ENCODE data around the gene GPBP1L1.

DNA sequence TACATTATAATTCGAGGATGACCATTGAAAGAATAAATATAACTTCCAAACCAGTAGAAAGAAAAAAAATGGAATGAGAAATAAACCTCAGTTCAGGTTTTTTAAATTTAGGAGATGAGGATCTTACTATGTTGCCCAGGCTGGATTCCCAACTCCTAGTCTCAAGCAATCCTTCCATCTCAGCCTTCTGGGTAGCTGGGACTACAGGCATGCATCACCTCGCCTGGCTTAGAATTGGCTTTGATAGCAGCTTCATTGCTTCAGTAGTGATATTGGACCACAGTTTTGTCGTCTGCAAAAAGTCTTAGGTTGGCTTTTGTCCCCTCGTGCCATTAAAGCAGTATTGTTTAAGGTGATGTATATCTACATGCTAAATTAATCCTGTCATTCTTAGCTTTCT, 99.6 kb downstream of the GPBP1L1 start:
- TF ChIP-seq, protein P1, sequence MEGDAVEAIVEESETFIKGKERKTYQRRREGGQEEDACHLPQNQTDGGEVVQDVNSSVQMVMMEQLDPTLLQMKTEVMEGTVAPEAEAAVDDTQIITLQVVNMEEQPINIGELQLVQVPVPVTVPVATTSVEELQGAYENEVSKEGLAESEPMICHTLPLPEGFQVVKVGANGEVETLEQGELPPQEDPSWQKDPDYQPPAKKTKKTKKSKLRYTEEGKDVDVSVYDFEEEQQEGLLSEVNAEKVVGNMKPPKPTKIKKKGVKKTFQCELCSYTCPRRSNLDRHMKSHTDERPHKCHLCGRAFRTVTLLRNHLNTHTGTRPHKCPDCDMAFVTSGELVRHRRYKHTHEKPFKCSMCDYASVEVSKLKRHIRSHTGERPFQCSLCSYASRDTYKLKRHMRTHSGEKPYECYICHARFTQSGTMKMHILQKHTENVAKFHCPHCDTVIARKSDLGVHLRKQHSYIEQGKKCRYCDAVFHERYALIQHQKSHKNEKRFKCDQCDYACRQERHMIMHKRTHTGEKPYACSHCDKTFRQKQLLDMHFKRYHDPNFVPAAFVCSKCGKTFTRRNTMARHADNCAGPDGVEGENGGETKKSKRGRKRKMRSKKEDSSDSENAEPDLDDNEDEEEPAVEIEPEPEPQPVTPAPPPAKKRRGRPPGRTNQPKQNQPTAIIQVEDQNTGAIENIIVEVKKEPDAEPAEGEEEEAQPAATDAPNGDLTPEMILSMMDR (IDR thresholded peaks at IDR 0.05 in 8 of 11, conservative IDR thresholded peaks at IDR 0.05 in 3 of 11): no peak
- TF ChIP-seq POLR2AphosphoS5 (IDR thresholded peaks at IDR 0.05) (no peak), POLR2A (IDR thresholded peaks at IDR 0.05) (no peak)

Data from spleen (tissue), 7 donors.